OCI-LY1 (cell line): ENCODE data around the gene NPW.

Source experiments
- CTCF ChIP-seq: fragments of 200-600 bp; sonication (generic), shearing (Covaris generic); IDR thresholded peaks from 2 replicates; pipeline ENCODE4 v1.5.1; 2017; ENCODE audit warnings: mild to moderate bottlenecking, antibody characterized with exemption, low read length, moderate library complexity, mixed read lengths
- EZH2 ChIP-seq: fragments of 200-600 bp; sonication (generic), shearing (Covaris generic); IDR thresholded peaks from 2 replicates; pipeline ENCODE4 v1.8.0; 2017; ENCODE audit warnings: borderline replicate concordance, mixed run types, mild to moderate bottlenecking, antibody characterized with exemption, low read length, moderate library complexity, mixed read lengths

GRCh38 chr16:2003827-2004641, 15.6 kb upstream of the NPW start:
- TF ChIP-seq CTCF: peak; percentile 94
- TF ChIP-seq EZH2: no peak
